GM12892 (cell line): Measurements from ENCODE around the gene OR5M10.

Source experiments
- POLR2A ChIP-seq: IDR thresholded peaks from 2 replicates; pipeline ENCODE4 v1.6.1; 2011; ENCODE audit warnings: low read depth, low read length, control low read depth
- POLR2AphosphoS5 ChIP-seq: IDR thresholded peaks from 2 replicates; pipeline ENCODE4 v1.6.1; 2011; ENCODE audit warnings: low read depth, low read length, control low read depth

DNA sequence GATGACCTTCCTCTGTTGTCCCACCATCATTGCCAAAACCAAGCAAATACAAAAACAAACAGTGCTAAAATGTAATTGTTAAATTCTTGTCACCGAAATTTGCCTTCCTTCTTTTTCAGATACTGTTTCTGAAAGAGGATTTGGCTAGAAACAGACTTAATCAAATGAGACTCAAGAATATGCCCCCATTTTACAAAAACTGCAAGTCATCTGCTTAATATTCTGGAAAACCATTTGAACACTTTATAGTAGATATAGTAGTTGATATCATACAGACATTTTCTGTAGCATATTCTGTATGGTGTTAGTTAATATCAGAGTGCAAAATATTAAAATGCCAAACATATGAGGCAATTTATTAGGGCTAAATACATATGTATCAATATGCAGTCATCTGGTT, 33.7 kb upstream of the OR5M10 start:
- TF ChIP-seq POLR2A (no peak), POLR2AphosphoS5 (no peak)
